H1 (cell line): ENCODE results near the gene FRMPD2. TPM values are rescaled to one million over a fixed set of nuclear protein-coding genes. Genes with fewer than 3 reads are reported as not detected.
"Not testable (repeated sequence)": the region's sequence is repeated elsewhere in the genome, so short reads cannot be mapped to it uniquely, and the experiment has no call there.

ENCODE experiments used
- CTCF ChIA-PET: fragments of 300-600 bp; sonication (Branson Sonifier 250); formaldehyde crosslinking; loops from one replicate; lab custom pipeline; 2021; ENCODE audit not compliant: partially characterized antibody; lab: Charles Lee
- POLR2A ChIA-PET: fragments of 300-600 bp; sonication (Branson Sonifier 250); formaldehyde crosslinking; loops from one replicate; lab custom pipeline; 2021; ENCODE audit warnings: inconsistent platforms; ENCODE audit not compliant: partially characterized antibody; lab: Charles Lee
- DNase-seq, 2 experiments: peaks; one replicate each; pipeline versions ENCODE4 v3.0.0 to v3.0.0-alpha.2; 2010 to 2022; ENCODE audit warnings: low spot score in 2 of 2, low read depth in 1 of 2, mixed read lengths in 1 of 2
- FAIRE-seq: peaks from 2 replicates; lab custom pipeline; 2011; peaks lifted over from hg19 to GRCh38; lab: Jason Lieb, UNC
- H2AFZ ChIP-seq: 2 replicates; pipeline ENCODE4 v1.8.1; 2012; ENCODE audit warnings: low read length, inconsistent platforms
- H2AK5ac ChIP-seq: 2 replicates; pipeline ENCODE4 v1.6.1; 2013; ENCODE audit warnings: low read depth, low read length
- H2BK120ac ChIP-seq: replicated peaks from 2 replicates; pipeline ENCODE3; 2013; ENCODE audit warnings: low read depth, low read length, inconsistent platforms
- H2BK12ac ChIP-seq: 2 replicates; pipeline ENCODE4 v1.6.1; 2013; ENCODE audit warnings: low read depth, low read length
- H2BK15ac ChIP-seq: 2 replicates; pipeline ENCODE4 v1.6.1; 2013; ENCODE audit warnings: low read length
- H2BK20ac ChIP-seq: 2 replicates; pipeline ENCODE4 v1.6.1; 2013; ENCODE audit warnings: low read length
- H2BK5ac ChIP-seq: 2 replicates; pipeline ENCODE4 v1.6.1; 2013; ENCODE audit warnings: low read depth, low read length
- H3K14ac ChIP-seq: 2 replicates; pipeline ENCODE4 v1.6.1; 2013; ENCODE audit warnings: inconsistent platforms; ENCODE audit not compliant: insufficient read length
- H3K18ac ChIP-seq: 2 replicates; pipeline ENCODE4 v1.6.1; 2013; ENCODE audit warnings: low read length; ENCODE audit errors: extremely low read depth
- H3K23ac ChIP-seq: 2 replicates; pipeline ENCODE4 v1.6.1; 2013; ENCODE audit warnings: inconsistent platforms; ENCODE audit not compliant: insufficient read length
- H3K23me2 ChIP-seq: 2 replicates; pipeline ENCODE4 v1.6.1; 2013; ENCODE audit warnings: low read depth, low read length
- H3K27ac ChIP-seq: 2 replicates; pipeline ENCODE4 v1.6.1; 2011; ENCODE audit warnings: low read depth, low read length, inconsistent platforms
- H3K27me3 ChIP-seq, 4 experiments: replicated peaks in 1 of 4; 1 replicate in 1 of 4; 2 replicates in 3 of 4; pipeline versions ENCODE4 v1.6.1 to v1.8.1; 2011 to 2013; ENCODE audit warnings: low read length in 3 of 4, mild to moderate bottlenecking in 3 of 4, inconsistent platforms in 2 of 4, mixed read lengths in 2 of 4, moderate library complexity in 1 of 4; ENCODE audit not compliant: control insufficient read depth in 3 of 4, insufficient read depth in 3 of 4; ENCODE audit errors: extremely low read depth in 1 of 4
- H3K36me3 ChIP-seq, 4 experiments: 2 replicates each; pipeline versions ENCODE4 v1.6.1 to v1.8.1; 2011 to 2013; ENCODE audit warnings: mild to moderate bottlenecking in 4 of 4, low read length in 3 of 4, moderate library complexity in 2 of 4, control low read depth in 1 of 4, inconsistent platforms in 1 of 4; ENCODE audit not compliant: insufficient read depth in 4 of 4, control insufficient read depth in 2 of 4
- H3K4ac ChIP-seq: replicated peaks from 2 replicates; pipeline ENCODE3; 2013; ENCODE audit warnings: low read length, low read depth, mixed read lengths, inconsistent platforms; ENCODE audit not compliant: insufficient read length
- H3K4me1 ChIP-seq, 4 experiments: replicated peaks in 1 of 4; 1 replicate in 1 of 4; 2 replicates in 3 of 4; pipeline versions ENCODE4 v1.6.1 to v1.8.1; 2011 to 2013; ENCODE audit warnings: low read length in 3 of 4, inconsistent platforms in 2 of 4, mixed read lengths in 1 of 4; ENCODE audit not compliant: insufficient read depth in 4 of 4, control insufficient read depth in 3 of 4
- H3K4me2 ChIP-seq, 2 experiments: 2 replicates each; pipeline versions ENCODE4 v1.6.1 to v1.8.1; 2011 to 2013; ENCODE audit warnings: low read depth in 2 of 2, low read length in 2 of 2, control low read depth in 1 of 2, inconsistent platforms in 1 of 2, mild to moderate bottlenecking in 1 of 2; ENCODE audit not compliant: insufficient read depth in 1 of 2
- H3K4me3 ChIP-seq, 4 experiments: fragments of 200-600, 300-600 bp in 1 of 4; sonication (generic), shearing (Covaris generic), sonication (Bioruptor Twin) in 1 of 4; 2 replicates each; pipeline versions ENCODE4 v1.5.1 to v1.8.1; 2011 to 2016; ENCODE audit warnings: low read length in 4 of 4, low read depth in 3 of 4, control low read depth in 2 of 4, inconsistent platforms in 2 of 4, mild to moderate bottlenecking in 2 of 4, mixed read lengths in 1 of 4, moderate library complexity in 1 of 4; ENCODE audit not compliant: insufficient read depth in 2 of 4; ENCODE audit errors: extremely low read depth in 1 of 4
- H3K56ac ChIP-seq: replicated peaks from 2 replicates; pipeline ENCODE3; 2013; ENCODE audit warnings: low read depth, mild to moderate bottlenecking, mixed read lengths, low read length, inconsistent platforms; ENCODE audit not compliant: insufficient read length
- H3K79me1 ChIP-seq: 2 replicates; pipeline ENCODE4 v1.6.1; 2013; ENCODE audit warnings: low read depth, low read length, control low read depth
- H3K79me2 ChIP-seq, 2 experiments: 2 replicates each; pipeline versions ENCODE4 v1.6.1 to v1.8.1; 2012 to 2013; ENCODE audit warnings: low read length in 2 of 2, mild to moderate bottlenecking in 2 of 2, inconsistent platforms in 1 of 2; ENCODE audit not compliant: insufficient read depth in 2 of 2, control insufficient read depth in 1 of 2
- H3K9ac ChIP-seq, 4 experiments: replicated peaks in 1 of 4; 1 replicate in 1 of 4; 2 replicates in 3 of 4; pipeline versions ENCODE4 v1.6.1 to v1.8.1; 2011 to 2013; ENCODE audit warnings: low read depth in 3 of 4, low read length in 3 of 4, control low read depth in 2 of 4, mild to moderate bottlenecking in 2 of 4, moderate library complexity in 2 of 4, inconsistent platforms in 1 of 4; ENCODE audit errors: extremely low read depth in 1 of 4
- H3K9me3 ChIP-seq, 2 experiments: 2 replicates each; pipeline versions ENCODE4 v1.6.1 to v1.8.1; 2012 to 2013; ENCODE audit warnings: mild to moderate bottlenecking in 2 of 2, moderate library complexity in 2 of 2, control low read depth in 1 of 2, inconsistent platforms in 1 of 2, low read depth in 1 of 2, low read length in 1 of 2, mixed read lengths in 1 of 2; ENCODE audit not compliant: insufficient read depth in 2 of 2
- H4K20me1 ChIP-seq, 2 experiments: replicated peaks in 1 of 2; 2 replicates each; pipeline versions ENCODE3 to v1.8.1; 2011 to 2013; ENCODE audit warnings: inconsistent platforms in 2 of 2, low read length in 2 of 2, mild to moderate bottlenecking in 1 of 2; ENCODE audit not compliant: insufficient read depth in 2 of 2, control insufficient read depth in 1 of 2
- H4K5ac ChIP-seq: 2 replicates; pipeline ENCODE4 v1.6.1; 2013; ENCODE audit warnings: low read length, low read depth, mixed read lengths, inconsistent platforms; ENCODE audit not compliant: insufficient read length
- H4K8ac ChIP-seq: 2 replicates; pipeline ENCODE4 v1.8.0; 2013; ENCODE audit warnings: mild to moderate bottlenecking, moderate library complexity, low read length, inconsistent platforms; ENCODE audit not compliant: insufficient read depth; ENCODE audit errors: extremely low read depth
- H4K91ac ChIP-seq: replicated peaks from 2 replicates; pipeline ENCODE3; 2013; ENCODE audit warnings: low read length, mixed read lengths, inconsistent platforms; ENCODE audit not compliant: insufficient read length
- WGBS, 2 experiments: shearing (Covaris generic) in 1 of 2; methylation state at CpG; one replicate each; pipeline versions ENCODE4 v1.1.6 to v1.1.7; 2013 to 2015; ENCODE audit warnings: low lambda C conversion rate in 2 of 2, mixed read lengths in 2 of 2, inconsistent platforms in 1 of 2, low coverage in 1 of 2, missing lambda C conversion rate in 1 of 2; ENCODE audit not compliant: insufficient replicate concordance in 2 of 2, insufficient coverage in 1 of 2, insufficient read length in 1 of 2; ENCODE audit errors: extremely low coverage in 1 of 2, missing lambda C conversion rate in 1 of 2; 5-methylcytosine and 5-hydroxymethylcytosine counted together
- polyA plus RNA-seq, 7 experiments: library from polyadenylated mRNA; depleted of rRNA in 3 of 7; stranded (reverse) in 5 of 7; unstranded in 2 of 7; fragments of >200 nt in 5 of 7; fragments of 200-250 nt in 2 of 7; gene quantifications; 1 replicate in 5 of 7; 2 replicates in 1 of 7; 4 replicates in 1 of 7; pipeline versions ENCODE4 v1.2.1 to v1.2.3, GENCODE V29; 2011 to 2013; ENCODE audit warnings: missing spikeins in 2 of 7, mixed read lengths in 2 of 7
- total RNA-seq: library from RNA; stranded (reverse); fragmentation: NEBNext Ultra II Directional; extraction: Animal tissue kit (Norgen Biotek cat#: 25700); gene quantifications from 2 replicates; pipeline ENCODE4 v1.2.1, GENCODE V29; 2021

FRMPD2 gene
- total and polyA plus RNA-seq, 2 of the 8 experiments (the other 6 are each of a cell fraction or from before 2014, with no cell fraction given): 0.07 to 0.47 TPM

DNA sequence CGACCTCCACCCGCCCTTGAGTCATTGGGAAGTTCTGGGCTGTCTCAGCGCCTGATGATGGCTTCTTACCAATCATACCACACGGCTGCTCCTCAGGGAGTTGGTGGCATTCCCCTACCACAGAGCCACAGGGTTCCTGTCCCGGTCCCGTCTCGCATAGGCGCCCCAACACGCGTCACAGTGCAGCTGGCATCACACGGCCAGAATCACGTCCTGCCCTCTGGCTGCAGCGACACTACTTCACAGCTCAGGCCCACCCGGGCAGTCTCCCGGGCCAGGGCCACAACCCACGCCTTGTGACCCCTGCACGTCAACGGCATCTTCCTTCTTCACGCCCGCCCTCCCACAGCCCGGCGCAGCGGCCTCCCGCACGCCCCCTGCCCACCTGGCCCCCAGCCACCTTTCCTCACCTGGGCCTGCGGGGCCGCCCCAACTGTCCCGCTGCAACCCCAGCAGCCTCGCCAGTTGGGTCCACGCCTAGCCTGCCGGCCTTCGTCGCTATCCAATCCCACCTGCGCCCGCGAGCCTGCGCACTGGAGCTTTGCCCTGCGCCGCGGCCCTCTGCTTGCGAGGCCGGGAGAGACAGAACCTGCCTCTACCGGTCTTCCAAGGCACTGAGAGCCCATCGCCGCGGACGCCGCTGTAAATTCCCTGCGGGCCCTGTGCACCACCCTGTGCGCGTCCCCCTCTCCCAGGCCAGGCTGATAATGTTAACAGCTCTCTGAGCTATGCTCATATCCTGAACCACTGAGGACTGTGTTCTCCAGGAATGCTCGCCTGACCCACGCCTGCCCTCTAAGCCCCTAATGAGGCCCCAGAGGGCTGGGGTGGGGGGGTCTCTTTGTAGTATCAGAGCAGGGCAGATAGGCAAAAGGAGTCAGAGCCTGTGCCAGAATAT, 134.3 kb downstream of the FRMPD2 start:
- H2AK5ac ChIP-seq, H4K5ac ChIP-seq, H4K20me1 ChIP-seq, CTCF ChIA-PET, H3K4me2 ChIP-seq, H4K91ac ChIP-seq, H2BK20ac ChIP-seq, H3K4me3 ChIP-seq, H3K18ac ChIP-seq, H3K27me3 ChIP-seq, H3K14ac ChIP-seq, H2BK120ac ChIP-seq, H3K4ac ChIP-seq, H3K4me1 ChIP-seq, H3K9ac ChIP-seq, H3K23me2 ChIP-seq, H3K56ac ChIP-seq, H2BK5ac ChIP-seq, H3K79me2 ChIP-seq, H3K23ac ChIP-seq, FAIRE-seq, H3K79me1 ChIP-seq, H3K9me3 ChIP-seq, DNase-seq, H2AFZ ChIP-seq, H3K36me3 ChIP-seq, H4K8ac ChIP-seq, H2BK12ac ChIP-seq, POLR2A ChIA-PET, H3K27ac ChIP-seq, H2BK15ac ChIP-seq: not testable (repeated sequence)
- WGBS, 2 experiments: 89% methylated on average over 3 of the region's 53 CpGs; no CpG with 5 or more reads in 1 of the 2 experiments
